NCI-H2107 (cell line): ENCODE measurements around the gene E2F6.

Experiments used
- DNase-seq: peaks from one replicate; lab custom pipeline; 2025; lab: John Stamatoyannopoulos, UW

E2F6 gene

GRCh38 chr2:11465485-11466306, at the start of gene E2F6:
E2F6 (minus strand) TSS chr2:11466161; CDS start chr2:11465879, 282 bp downstream.
- peak; percentile 77 for DNase-seq

DNA sequence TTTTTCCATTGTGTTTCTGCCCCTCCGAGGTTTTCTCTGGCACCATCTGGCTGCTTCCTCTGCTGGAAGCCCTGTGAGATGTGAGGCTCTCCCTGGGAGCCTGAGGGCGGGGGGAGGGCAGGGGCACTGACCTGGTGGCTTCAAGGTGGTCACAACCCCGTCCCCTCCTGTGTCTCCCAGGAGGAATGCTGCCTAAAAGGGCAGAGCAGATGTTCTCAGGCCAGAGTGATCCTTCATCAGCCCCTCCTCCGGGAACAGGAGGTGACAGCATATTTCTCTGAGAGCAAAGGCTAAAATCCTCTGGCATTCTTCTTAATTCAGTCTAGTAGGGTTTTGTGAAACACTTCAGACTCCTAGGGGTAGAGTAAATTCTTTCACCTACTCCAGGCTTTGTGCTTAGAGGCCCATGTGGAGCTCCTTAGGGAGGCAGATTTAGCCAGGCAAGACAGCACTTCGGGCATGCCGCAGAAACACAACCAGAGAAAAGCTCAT, 49.6 kb upstream of the E2F6 start:
- no peak for DNase-seq

DNA sequence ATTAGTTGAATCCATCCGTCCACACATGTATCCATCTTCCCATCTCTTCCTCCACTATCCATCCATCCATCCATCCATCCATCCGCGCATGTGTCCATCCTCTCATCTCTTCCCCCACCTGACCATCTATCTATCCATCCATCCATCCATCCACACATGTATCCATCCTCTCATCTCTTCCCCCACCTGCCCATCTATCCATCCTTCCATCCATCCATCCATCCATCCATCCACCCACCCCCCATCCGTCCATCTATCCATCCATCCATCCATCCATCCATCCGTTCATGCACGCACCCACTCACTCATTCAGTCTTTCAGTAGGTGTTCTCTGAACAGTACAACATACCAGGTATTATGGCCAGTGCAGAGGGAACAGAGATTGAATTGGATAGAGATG, 48.9 kb upstream of the E2F6 start:
- DNase-seq, result no peak

GRCh38 chr2:11514081-11514730, 48.2 kb upstream of the E2F6 start:
- no peak for DNase-seq

- no peak for DNase-seq
These were observed 47.4 kb upstream of the E2F6 start for GRCh38 chr2:11513319-11513718.

GRCh38 chr2:11512431-11512830, 46.5 kb upstream of the E2F6 start:
- DNase-seq, result no peak

DNA sequence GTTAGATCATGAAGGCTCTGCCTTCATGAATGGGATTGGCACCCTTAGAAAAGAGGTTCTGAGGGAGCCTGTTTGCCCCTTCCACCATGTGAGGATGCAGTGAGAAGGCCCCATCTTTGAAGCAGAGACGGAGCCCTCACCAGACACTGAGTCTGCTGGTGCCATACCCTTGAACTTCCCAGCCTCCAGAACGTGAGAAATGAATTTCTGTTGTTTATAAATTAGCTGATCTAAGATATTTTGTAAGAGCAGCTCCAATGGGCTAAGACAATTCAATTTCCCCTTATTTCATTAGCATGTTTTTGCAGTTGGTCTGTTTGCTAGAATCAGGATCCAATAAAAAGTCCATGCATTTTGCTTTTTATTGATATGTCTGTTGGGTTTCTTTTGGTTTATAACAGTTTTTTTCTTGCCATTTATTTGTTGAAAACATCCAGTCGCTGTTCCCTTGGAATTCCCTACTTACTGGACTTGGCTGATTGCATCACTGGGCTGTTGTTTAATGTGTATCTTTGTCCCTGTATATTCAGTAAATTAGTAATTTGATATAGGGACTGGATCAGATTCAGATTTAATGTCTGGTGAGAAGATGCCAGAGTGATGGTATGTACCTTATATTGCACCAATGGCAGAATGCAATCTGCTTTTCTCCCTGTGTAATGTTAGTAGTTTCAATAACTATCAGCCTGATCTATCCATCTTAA, 43.8 kb upstream of the E2F6 start:
- DNase-seq, result no peak

- no peak for DNase-seq
These were observed 42.3 kb upstream of the E2F6 start for GRCh38 chr2:11508279-11508678.

DNA sequence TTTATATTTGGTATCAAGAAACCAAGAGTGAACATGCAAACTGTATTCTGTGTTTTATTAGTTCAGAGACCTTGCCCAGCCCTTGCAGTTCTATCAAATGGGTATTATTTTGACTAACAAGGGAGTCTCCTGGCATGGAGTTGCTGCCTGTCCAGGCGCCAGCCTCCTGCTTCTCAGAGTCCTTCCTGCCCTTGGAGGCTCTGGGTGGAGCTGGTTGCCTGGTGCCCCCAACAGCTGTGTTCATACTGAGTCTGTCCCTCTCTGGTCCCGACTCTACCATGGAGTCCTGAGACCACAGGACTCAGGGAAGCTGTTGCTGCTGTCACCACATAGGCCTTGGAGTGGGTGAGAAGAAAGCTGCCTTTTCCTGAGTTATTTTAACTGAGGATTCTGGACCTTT, 41.6 kb upstream of the E2F6 start:
- DNase-seq, result no peak

- DNase-seq, result no peak
These were observed 40.6 kb upstream of the E2F6 start for GRCh38 chr2:11506611-11506969.

- no peak for DNase-seq
These were observed 40.0 kb upstream of the E2F6 start for GRCh38 chr2:11505652-11506610.

DNA sequence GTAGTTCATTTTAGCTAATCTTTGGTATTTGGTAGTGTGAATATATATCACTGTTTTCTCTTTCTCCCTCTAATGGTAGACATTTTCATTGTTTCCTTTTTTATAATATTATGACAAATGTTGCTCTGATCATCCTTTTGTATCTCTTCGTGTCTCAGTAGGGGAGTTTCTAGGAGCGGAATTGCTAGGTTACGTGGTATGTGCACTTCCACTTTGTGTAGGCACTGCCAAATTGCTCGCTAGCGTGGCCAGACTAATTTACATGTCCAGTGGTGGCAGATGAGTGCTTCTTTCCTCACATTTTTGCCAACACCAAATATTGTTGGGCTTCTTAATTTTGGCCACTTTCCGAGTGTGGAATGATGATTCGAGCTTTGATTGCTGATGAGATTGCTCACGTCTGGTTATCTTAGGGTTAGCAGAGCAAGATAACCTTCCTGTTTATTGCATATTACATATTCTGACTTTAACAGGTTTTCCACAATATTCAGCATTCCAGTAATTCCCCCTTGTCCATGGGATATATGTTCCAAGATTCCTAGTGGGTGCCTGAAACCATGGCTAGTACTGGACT, 37.5 kb upstream of the E2F6 start:
- no peak for DNase-seq

DNA sequence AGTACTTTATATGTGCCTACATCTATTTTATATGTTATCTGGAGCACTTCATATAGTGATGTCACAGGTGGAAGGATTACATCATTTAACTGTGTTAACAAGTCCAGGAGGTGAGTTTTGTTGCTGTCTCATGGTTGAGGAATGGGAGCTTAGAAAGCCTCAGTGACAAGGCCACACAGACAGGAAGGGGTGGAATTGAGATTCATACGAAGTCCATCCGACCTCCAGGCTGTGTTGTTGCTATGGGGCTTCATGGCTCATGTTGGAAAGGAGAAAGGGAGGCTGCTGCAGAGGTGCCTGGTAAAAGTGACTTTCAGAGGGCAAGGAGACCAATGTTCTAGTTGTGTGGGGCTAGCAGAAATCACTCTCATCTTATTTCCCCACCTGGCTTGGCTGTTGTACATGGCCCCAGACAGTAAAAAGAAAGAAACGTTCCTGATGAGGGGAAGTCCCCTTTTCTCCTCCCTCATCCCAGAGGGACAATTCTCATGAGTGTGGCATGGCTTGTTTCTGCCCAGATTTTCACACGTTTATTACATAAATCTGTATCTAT, 36.9 kb upstream of the E2F6 start:
- DNase-seq, result no peak

GRCh38 chr2:11500702-11501303, 34.8 kb upstream of the E2F6 start:
- no peak for DNase-seq

DNA sequence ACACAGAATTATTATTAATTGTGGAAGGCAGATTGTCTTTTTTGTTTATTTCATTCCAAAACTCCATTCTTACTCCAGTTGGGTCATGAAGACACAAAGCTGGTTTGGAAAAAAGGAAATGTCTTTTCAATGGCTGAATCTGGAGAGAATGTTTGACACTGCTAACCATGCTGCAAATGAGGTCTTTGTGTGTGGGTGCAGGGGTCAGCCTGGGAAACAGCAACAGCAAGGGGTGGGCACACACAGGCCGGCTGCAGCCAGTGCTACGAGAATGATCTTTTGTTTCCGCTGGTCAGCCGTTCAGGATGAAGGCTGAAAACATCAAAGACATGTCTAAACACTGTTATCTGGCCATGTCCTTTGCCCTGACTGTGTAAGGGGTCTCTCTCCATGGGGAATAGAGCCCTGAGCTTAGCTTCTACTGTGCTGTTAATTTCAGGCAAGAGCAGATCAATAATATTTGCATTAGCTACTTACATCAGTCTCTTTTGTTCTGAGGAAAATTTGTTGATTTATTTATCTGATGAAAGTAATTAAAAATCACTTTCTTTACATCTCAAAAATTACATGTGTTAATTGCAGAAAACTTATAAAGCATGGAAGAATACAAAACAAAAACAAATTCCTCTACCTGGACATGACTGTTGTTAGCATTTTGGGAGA, 33.3 kb upstream of the E2F6 start:
- DNase-seq, result no peak

GRCh38 chr2:11498543-11499034, 32.6 kb upstream of the E2F6 start:
- DNase-seq, result no peak

DNA sequence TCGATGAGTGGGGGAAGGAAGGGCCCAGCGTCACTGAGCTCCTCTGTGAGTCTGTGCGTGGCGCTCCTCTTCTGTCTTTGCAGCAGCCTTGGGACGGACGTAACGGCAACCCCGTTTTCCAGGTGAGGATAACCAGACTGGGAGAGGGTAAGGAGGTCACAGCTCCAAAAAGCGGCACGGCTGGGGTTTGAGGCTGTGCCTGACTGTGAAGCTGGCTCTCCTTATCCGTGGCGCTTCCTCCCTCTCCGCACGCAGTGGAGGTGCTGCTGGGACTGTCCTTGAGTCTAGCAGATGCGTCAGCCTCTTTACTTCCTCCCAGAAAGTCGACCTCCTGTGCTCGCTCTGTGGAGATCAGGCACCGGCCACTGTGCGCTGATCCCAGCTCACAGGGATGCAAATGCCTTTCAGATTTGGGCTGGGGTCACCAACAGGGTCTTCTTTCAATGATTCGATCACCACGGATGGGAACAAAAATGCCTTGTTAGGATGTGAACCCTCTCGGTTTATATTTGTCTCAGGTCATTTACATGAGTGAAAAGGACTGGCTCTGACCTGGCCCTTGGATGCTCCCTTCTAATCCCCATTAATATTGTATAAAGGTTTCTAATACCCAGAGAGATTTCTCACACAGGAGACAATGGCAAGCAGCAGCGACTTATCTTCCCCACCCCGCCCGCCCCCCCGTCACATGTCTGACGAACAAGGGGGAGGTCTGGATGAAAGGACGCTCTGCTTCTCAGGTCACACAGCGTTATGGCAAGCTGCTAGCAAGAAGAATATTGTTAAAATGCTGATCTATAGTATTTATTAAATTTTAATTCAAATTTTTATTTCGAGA, 30.1 kb upstream of the E2F6 start:
- no peak for DNase-seq

DNA sequence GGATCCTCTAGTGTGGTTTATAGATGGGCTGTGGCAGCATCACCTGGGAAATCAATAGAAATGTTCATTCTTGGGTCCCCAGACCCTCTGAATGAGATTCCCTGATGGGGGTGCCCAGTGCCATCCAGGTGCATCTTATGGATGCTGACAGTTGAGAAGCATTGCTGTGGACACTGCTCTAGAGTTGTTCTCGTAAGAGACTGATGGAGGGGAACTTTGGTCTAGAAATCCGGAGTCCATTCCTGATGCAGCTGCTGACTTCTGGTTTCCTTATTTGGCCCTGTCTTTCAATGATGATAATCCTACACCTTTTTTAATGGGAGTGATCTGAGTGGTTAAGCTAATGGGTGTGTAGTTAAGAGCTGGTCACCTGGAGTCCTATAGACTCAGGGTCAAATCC, 28.3 kb upstream of the E2F6 start:
- DNase-seq, result no peak

DNA sequence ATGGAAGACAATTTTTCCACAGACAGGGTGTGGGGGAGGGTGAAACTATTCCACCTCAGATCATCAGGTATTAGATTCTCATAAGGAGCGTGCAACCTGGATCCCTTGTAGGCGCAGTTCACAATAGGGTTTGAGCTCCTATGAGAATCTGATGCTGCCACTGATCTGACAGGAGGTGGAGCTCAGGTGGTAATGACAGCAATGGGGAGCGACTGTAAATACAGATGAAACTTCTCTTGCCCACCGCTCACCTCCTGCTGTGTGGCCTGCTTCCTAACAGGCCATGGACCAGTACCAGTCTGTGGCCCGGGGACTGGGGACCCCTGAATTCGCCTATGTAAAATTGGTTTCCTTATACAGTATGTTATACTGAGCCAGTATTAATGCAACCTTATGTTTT, 27.3 kb upstream of the E2F6 start:
- no peak for DNase-seq
